ENCODE data around the gene STN1. TPM values are rescaled to one million over a fixed set of nuclear protein-coding genes. Genes with fewer than 3 reads are reported as not detected.

STN1 gene
- total and polyA plus RNA-seq, 9 of the 15 experiments (the other 6 are each of a cell fraction or from before 2014, with no cell fraction given) = 9.1 to 19.6 (median 13.8) TPM

DNA sequence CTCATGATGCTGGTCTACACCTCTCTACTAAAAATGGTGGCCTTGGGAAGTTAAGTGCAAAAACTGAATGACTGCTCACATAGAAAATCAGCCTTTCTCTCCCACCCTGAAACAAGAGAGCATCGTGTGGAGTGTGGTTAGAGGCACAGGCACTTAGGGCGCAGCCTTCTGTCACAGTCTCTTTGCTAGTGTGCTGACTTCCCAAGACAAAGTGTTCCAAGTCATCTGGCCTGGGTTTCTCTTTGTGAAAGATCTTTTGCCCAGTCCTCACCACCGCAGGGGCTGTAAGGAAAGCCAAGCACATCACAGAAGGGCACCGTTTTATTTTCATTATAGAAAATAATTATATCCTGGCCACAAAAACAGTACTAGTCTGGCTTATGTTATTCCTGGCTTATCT is 12.5 kb downstream of the STN1 start:
- no peak for FAIRE-seq
- 60% methylated on average over 4 of the region's 4 CpGs for WGBS (ENCODE audit: insufficient coverage, low coverage, missing lambda C conversion rate)

More for the DNA sequence above, 12.5 kb downstream of the STN1 start:
- intact Hi-C loops (cut with micrococcal nuclease) (no loop called here), in situ Hi-C loops (cut with MboI) (no loop called here)
- H3K4me3 ChIP-seq = no peak overlapping the region
- DNase-seq (ENCODE audit: extremely low read depth in 1 of 4, low spot score in 3 of 4) (no peak), ATAC-seq (no peak)
- POLR2A ChIA-PET = no interaction called here
- peaks cover 10% of the 10 kb centered on the region; the same call in 1 of the 3 replicates for H3K36me3 ChIP-seq (ENCODE audit: control insufficient read depth, insufficient read depth, low read length)
- BruUV-seq (replicated peaks) = no TSS peak
- CTCF ChIA-PET (ENCODE audit: low intra/inter-chr PET ratio) = no interaction called here
- H3K27me3 ChIP-seq (ENCODE audit: control insufficient read depth in 2 of 2, insufficient read depth in 2 of 2, low read length in 2 of 2) = no peaks in the 10 kb centered on the region
- H2AFZ ChIP-seq (ENCODE audit: low read depth, low read length) = no peak overlapping the region
- peaks cover 8 to 14% of the 10 kb centered on the region in 2 experiments for H3K4me1 ChIP-seq (replicated peaks in 1 of 2; ENCODE audit: control insufficient read depth in 2 of 2, insufficient read depth in 2 of 2, low read length in 2 of 2)
- H3K27ac ChIP-seq (ENCODE audit: extremely low read depth, low read depth, low read length) = no peak overlapping the region
- no peak overlapping the region for H3K4me2 ChIP-seq (ENCODE audit: insufficient read depth, low read length)
- no peaks in the 10 kb centered on the region for H4K20me1 ChIP-seq (replicated peaks; ENCODE audit: control insufficient read depth, insufficient read depth, low read length)
- TF ChIP-seq SRSF7 (optimal IDR thresholded peaks at IDR 0.05; ENCODE audit: low read depth, low read length) (no peak), SMARCE1 (IDR thresholded peaks at IDR 0.05) (no peak), PTRF (tag; IDR thresholded peaks at IDR 0.05) (no peak), SMARCA4 (IDR thresholded peaks at IDR 0.05) (no peak), HDGF (IDR thresholded peaks at IDR 0.05) (no peak), IFI16 (CRISPR knock-in tag; IDR thresholded peaks at IDR 0.05) (no peak), ZNF695 (CRISPR knock-in tag; IDR thresholded peaks at IDR 0.05) (no peak), ZNF583 (CRISPR knock-in tag; IDR thresholded peaks at IDR 0.05) (no peak), BCL6 (CRISPR knock-in tag; IDR thresholded peaks at IDR 0.05) (no peak), ZNF140 (CRISPR knock-in tag; IDR thresholded peaks at IDR 0.05) (no peak), SAFB (IDR thresholded peaks at IDR 0.05; ENCODE audit: borderline replicate concordance, low read depth, low read length) (no peak), TSC22D4 (tag; IDR thresholded peaks at IDR 0.05) (no peak), TEAD2 (tag; IDR thresholded peaks at IDR 0.05) (no peak), TRIM24 (IDR thresholded peaks at IDR 0.05) (no peak)
- TF ChIP-seq, protein P1, sequence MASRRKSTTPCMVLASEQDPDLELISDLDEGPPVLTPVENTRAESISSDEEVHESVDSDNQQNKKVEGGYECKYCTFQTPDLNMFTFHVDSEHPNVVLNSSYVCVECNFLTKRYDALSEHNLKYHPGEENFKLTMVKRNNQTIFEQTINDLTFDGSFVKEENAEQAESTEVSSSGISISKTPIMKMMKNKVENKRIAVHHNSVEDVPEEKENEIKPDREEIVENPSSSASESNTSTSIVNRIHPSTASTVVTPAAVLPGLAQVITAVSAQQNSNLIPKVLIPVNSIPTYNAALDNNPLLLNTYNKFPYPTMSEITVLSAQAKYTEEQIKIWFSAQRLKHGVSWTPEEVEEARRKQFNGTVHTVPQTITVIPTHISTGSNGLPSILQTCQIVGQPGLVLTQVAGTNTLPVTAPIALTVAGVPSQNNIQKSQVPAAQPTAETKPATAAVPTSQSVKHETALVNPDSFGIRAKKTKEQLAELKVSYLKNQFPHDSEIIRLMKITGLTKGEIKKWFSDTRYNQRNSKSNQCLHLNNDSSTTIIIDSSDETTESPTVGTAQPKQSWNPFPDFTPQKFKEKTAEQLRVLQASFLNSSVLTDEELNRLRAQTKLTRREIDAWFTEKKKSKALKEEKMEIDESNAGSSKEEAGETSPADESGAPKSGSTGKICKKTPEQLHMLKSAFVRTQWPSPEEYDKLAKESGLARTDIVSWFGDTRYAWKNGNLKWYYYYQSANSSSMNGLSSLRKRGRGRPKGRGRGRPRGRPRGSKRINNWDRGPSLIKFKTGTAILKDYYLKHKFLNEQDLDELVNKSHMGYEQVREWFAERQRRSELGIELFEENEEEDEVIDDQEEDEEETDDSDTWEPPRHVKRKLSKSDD (conservative IDR thresholded peaks at IDR 0.05; ENCODE audit: low read length) = no peak
- TF ChIP-seq, protein P2, sequence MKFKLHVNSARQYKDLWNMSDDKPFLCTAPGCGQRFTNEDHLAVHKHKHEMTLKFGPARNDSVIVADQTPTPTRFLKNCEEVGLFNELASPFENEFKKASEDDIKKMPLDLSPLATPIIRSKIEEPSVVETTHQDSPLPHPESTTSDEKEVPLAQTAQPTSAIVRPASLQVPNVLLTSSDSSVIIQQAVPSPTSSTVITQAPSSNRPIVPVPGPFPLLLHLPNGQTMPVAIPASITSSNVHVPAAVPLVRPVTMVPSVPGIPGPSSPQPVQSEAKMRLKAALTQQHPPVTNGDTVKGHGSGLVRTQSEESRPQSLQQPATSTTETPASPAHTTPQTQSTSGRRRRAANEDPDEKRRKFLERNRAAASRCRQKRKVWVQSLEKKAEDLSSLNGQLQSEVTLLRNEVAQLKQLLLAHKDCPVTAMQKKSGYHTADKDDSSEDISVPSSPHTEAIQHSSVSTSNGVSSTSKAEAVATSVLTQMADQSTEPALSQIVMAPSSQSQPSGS (CRISPR knock-in tag; IDR thresholded peaks at IDR 0.05) = no peak
- TF ChIP-seq, protein P3, sequence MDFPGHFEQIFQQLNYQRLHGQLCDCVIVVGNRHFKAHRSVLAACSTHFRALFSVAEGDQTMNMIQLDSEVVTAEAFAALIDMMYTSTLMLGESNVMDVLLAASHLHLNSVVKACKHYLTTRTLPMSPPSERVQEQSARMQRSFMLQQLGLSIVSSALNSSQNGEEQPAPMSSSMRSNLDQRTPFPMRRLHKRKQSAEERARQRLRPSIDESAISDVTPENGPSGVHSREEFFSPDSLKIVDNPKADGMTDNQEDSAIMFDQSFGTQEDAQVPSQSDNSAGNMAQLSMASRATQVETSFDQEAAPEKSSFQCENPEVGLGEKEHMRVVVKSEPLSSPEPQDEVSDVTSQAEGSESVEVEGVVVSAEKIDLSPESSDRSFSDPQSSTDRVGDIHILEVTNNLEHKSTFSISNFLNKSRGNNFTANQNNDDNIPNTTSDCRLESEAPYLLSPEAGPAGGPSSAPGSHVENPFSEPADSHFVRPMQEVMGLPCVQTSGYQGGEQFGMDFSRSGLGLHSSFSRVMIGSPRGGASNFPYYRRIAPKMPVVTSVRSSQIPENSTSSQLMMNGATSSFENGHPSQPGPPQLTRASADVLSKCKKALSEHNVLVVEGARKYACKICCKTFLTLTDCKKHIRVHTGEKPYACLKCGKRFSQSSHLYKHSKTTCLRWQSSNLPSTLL (IDR thresholded peaks at IDR 0.05) = no peak
- TF ChIP-seq, protein P4, sequence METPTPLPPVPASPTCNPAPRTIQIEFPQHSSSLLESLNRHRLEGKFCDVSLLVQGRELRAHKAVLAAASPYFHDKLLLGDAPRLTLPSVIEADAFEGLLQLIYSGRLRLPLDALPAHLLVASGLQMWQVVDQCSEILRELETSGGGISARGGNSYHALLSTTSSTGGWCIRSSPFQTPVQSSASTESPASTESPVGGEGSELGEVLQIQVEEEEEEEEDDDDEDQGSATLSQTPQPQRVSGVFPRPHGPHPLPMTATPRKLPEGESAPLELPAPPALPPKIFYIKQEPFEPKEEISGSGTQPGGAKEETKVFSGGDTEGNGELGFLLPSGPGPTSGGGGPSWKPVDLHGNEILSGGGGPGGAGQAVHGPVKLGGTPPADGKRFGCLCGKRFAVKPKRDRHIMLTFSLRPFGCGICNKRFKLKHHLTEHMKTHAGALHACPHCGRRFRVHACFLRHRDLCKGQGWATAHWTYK (CRISPR knock-in tag; IDR thresholded peaks at IDR 0.05) = no peak
- no peaks in the 10 kb centered on the region for H3K79me2 ChIP-seq (ENCODE audit: control insufficient read depth, insufficient read depth, low read length)
- H3K9me1 ChIP-seq (ENCODE audit: control insufficient read depth, insufficient read depth, low read length) = no peaks in the 10 kb centered on the region
- H3K9me3 ChIP-seq (replicated peaks; ENCODE audit: control insufficient read depth, insufficient read depth, low read depth, low read length) = no peaks in the 10 kb centered on the region
- H3K9ac ChIP-seq (ENCODE audit: insufficient read depth in 1 of 2, low read depth in 2 of 2, low read length in 2 of 2) = no peak overlapping the region

Data from K562 (cell line).